Lung (tissue), 12 donors: ENCODE results near the gene CNFN. TPM values are rescaled to one million over a fixed set of nuclear protein-coding genes. Genes with fewer than 3 reads are reported as not detected.

Source experiments
- ATAC-seq: fragments of 200-7000 bp; cut with Tn5 transposase; one replicate; pipeline ENCODE4 v1.9.1; 2020; ENCODE audit warnings: moderate number of reproducible peaks; ENCODE audit not compliant: insufficient read depth, low FRiP score
- DNase-seq, 3 donors: peaks; one replicate each; pipeline ENCODE4 v3.0.0-alpha.2; 2013 to 2017
- H3K27ac ChIP-seq, 2 donors: one replicate each; pipeline ENCODE4 v1.5.1; 2013; ENCODE audit warnings: mild to moderate bottlenecking in 2 of 2, moderate library complexity in 2 of 2, control low read depth in 1 of 2, inconsistent platforms in 1 of 2, low read depth in 1 of 2, low read length in 1 of 2
- H3K27me3 ChIP-seq, 3 donors: one replicate each; pipeline ENCODE4 v1.5.1; 2013; ENCODE audit warnings: low read length in 2 of 3; ENCODE audit not compliant: control insufficient read depth in 3 of 3, insufficient read depth in 3 of 3
- H3K36me3 ChIP-seq, 4 donors: one replicate each; pipeline ENCODE4 v1.5.1; 2013; ENCODE audit warnings: low read length in 4 of 4, mild to moderate bottlenecking in 1 of 4, moderate library complexity in 1 of 4; ENCODE audit not compliant: control insufficient read depth in 4 of 4, insufficient read depth in 4 of 4
- H3K4me1 ChIP-seq, 5 donors: one replicate each; pipeline ENCODE4 v1.5.1; 2013; ENCODE audit warnings: low read length in 5 of 5, mild to moderate bottlenecking in 2 of 5, moderate library complexity in 1 of 5; ENCODE audit not compliant: control insufficient read depth in 5 of 5, insufficient read depth in 5 of 5
- H3K4me3 ChIP-seq: one replicate; pipeline ENCODE4 v1.5.1; 2013; ENCODE audit warnings: mild to moderate bottlenecking, control low read depth, moderate library complexity
- H3K9ac ChIP-seq, 2 donors: one replicate each; pipeline ENCODE4 v1.5.1; 2013; ENCODE audit warnings: low read length in 2 of 2, control low read depth in 1 of 2; ENCODE audit not compliant: insufficient read depth in 1 of 2
- H3K9me3 ChIP-seq, 4 donors: one replicate each; pipeline ENCODE4 v1.5.1; 2013; ENCODE audit warnings: low read length in 3 of 4, mild to moderate bottlenecking in 1 of 4, moderate library complexity in 1 of 4; ENCODE audit not compliant: control insufficient read depth in 4 of 4, insufficient read depth in 3 of 4
- CTCF ChIP-seq: IDR thresholded peaks from 2 replicates; pipeline ENCODE4 v1.5.1; 2012; ENCODE audit warnings: mild to moderate bottlenecking; ENCODE audit errors: control extremely low read depth, extremely low read depth
- WGBS, 2 donors: extraction: QIAGEN DNeasy Blood & Tissue Kit; methylation state at CpG; one replicate each; pipeline ENCODE4 v1.1.7; 2013; 5-methylcytosine and 5-hydroxymethylcytosine counted together
- polyA plus RNA-seq, 2 donors: library from polyadenylated mRNA; stranded (reverse); fragments of 200-250 nt; gene quantifications; one replicate each; pipeline ENCODE4 v1.2.1, GENCODE V29; 2013
- total RNA-seq, 2 donors: library from RNA; depleted of rRNA in 1 of 2; stranded (reverse); fragments of >200 nt in 1 of 2; gene quantifications; one replicate each; pipeline ENCODE4 v1.2.1, GENCODE V29; 2014 to 2021
- donor health status: control.
- donor health status: control.
- donor health status: Bipolar disorder and iron deficiency.
- donor health status: healthy.
- donor health status: DM: yes; HTN: yes; CAD: no.

The CNFN gene
- total and polyA plus RNA-seq, 4 donors, result 1.0 to 4.1 (median 2.2) TPM; not detected in 1

GRCh38 chr19:42388851-42389489 is 1.1 kb downstream of the CNFN start:
- Histone ChIP-seq H3K27me3 (peaks cover 0 to 31% (median 17%) of the 10 kb centered on the region in 3 donors), H3K4me3 (no peak overlapping the region), H3K27ac (no peak overlapping the region), H3K9me3 (peaks cover 0 to 4% (median 0%) of the 10 kb centered on the region in 4 donors), H3K9ac (no peak overlapping the region), H3K36me3 (no peaks in the 10 kb centered on the region), H3K4me1 (peaks cover 0 to 2% (median 0%) of the 10 kb centered on the region in 5 donors)
- TF ChIP-seq CTCF, result no peak
- DNase-seq (no peak), ATAC-seq (no peak)
- 78 to 88% methylated on average over 14 to 20 of the region's 20 CpGs for WGBS, 2 donors

- Histone ChIP-seq H3K9me3 (peaks cover 0 to 4% (median 0%) of the 10 kb centered on the region in 4 donors), H3K4me1 (peaks cover 0 to 2% (median 0%) of the 10 kb centered on the region in 5 donors), H3K27ac (no peak overlapping the region), H3K9ac (no peak overlapping the region), H3K36me3 (no peaks in the 10 kb centered on the region), H3K4me3 (no peak overlapping the region), H3K27me3 (peaks cover 0 to 30% (median 17%) of the 10 kb centered on the region in 3 donors)
- peak; percentile 19 for TF ChIP-seq CTCF
- peak in 2 of 3 donors; percentile 29 to 37 for DNase-seq
- ATAC-seq, result peak; percentile 82
- WGBS, 2 donors, result 2 to 3% methylated on average over 41 to 48 of the region's 48 CpGs
Observed at GRCh38 chr19:42386974-42387707, 3.0 kb downstream of the CNFN start.

DNA sequence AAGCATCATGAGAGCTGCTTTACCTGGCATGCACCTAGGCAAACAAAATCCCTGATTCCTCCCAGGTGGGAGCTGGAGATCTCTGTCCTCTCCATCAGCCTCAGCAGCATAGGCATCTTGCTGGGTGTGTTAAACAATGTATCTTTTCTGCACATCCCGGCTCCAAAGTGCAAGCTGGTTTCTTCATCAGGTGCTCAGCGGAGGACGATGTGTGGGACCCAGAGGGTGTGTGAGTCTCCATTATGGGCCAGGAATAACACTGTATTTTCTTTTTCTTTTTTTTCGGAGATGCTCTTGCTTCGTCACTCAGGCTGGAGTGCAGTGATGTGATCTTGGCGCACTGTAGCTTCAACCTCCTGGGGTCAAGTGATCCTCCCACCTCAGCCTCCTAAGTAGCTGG is 9.9 kb downstream of the CNFN start:
- Histone ChIP-seq H3K27me3 (peaks cover 0 to 4% (median 2%) of the 10 kb centered on the region in 3 donors), H3K4me1 (no peaks in the 10 kb centered on the region), H3K9ac (no peak overlapping the region), H3K27ac (no peak overlapping the region), H3K4me3 (no peak overlapping the region), H3K9me3 (peaks cover 0 to 3% (median 0%) of the 10 kb centered on the region in 4 donors), H3K36me3 (peaks cover 0 to 12% (median 2%) of the 10 kb centered on the region in 4 donors)
- ATAC-seq (no peak), DNase-seq (no peak)
- 79 to 89% methylated on average over 6 of the region's 6 CpGs for WGBS, 2 donors
- TF ChIP-seq CTCF, result no peak
